KMS-11 (cell line): ENCODE results near the gene FGGY.

Experiments used
- H2AFZ ChIP-seq: fragments of 200-600 bp; sonication (generic); 2 replicates; pipeline ENCODE4 v1.6.1; 2016; ENCODE audit warnings: antibody characterized with exemption, mixed run types, low read depth
- H3K27ac ChIP-seq: fragments of 200-600 bp; sonication (generic); 2 replicates; pipeline ENCODE4 v1.6.1; 2016; ENCODE audit warnings: mild to moderate bottlenecking, mixed run types
- H3K27me3 ChIP-seq: fragments of 200-600 bp; sonication (generic); 2 replicates; pipeline ENCODE4 v1.6.1; 2017; ENCODE audit warnings: mild to moderate bottlenecking, low read depth, mixed run types, moderate library complexity; ENCODE audit not compliant: insufficient read depth
- H3K36me3 ChIP-seq: fragments of 200-600 bp; sonication (generic); 2 replicates; pipeline ENCODE4 v1.6.1; 2017; ENCODE audit warnings: mild to moderate bottlenecking, mixed run types; ENCODE audit not compliant: insufficient read depth
- H3K4me1 ChIP-seq: fragments of 200-600 bp; sonication (generic); 2 replicates; pipeline ENCODE4 v1.6.1; 2016; ENCODE audit warnings: mild to moderate bottlenecking, low read depth, mixed run types; ENCODE audit not compliant: poor library complexity, severe bottlenecking
- H3K4me2 ChIP-seq: fragments of 200-600 bp; sonication (generic); 2 replicates; pipeline ENCODE4 v1.7.0; 2016; ENCODE audit warnings: mild to moderate bottlenecking, mixed run types
- H3K4me3 ChIP-seq: fragments of 200-600 bp; sonication (generic); IDR thresholded peaks from 2 replicates; pipeline ENCODE4 v1.6.1; 2017; ENCODE audit warnings: low read depth, low read length, mixed read lengths; ENCODE audit not compliant: insufficient read depth
- H3K79me2 ChIP-seq: fragments of 200-600 bp; sonication (generic); 2 replicates; pipeline ENCODE4 v1.6.1; 2016; ENCODE audit warnings: low read depth, mixed run types; ENCODE audit not compliant: insufficient read depth
- H3K9ac ChIP-seq: fragments of 200-600 bp; sonication (generic); 2 replicates; pipeline ENCODE4 v1.6.1; 2016; ENCODE audit warnings: mild to moderate bottlenecking, mixed run types
- H4K20me1 ChIP-seq: fragments of 200-600 bp; sonication (generic); 2 replicates; pipeline ENCODE4 v1.6.1; 2016; ENCODE audit warnings: mild to moderate bottlenecking, mixed run types; ENCODE audit not compliant: insufficient read depth
- TF ChIP-seq, protein P1 (sequence below): fragments of 200-600 bp; sonication (generic); conservative IDR thresholded peaks from 2 replicates; pipeline ENCODE4 v1.6.1; 2017; ENCODE audit warnings: low read depth, mild to moderate bottlenecking, antibody characterized with exemption, low read length, moderate library complexity, mixed read lengths

Gene FGGY

GRCh38 chr1:59750328-59751003 is 453.6 kb downstream of the FGGY start:
- H3K36me3 ChIP-seq = no peaks in the 10 kb centered on the region
- no peak overlapping the region for H3K4me3 ChIP-seq
- H3K4me2 ChIP-seq = no peak overlapping the region
- TF ChIP-seq, protein P1, sequence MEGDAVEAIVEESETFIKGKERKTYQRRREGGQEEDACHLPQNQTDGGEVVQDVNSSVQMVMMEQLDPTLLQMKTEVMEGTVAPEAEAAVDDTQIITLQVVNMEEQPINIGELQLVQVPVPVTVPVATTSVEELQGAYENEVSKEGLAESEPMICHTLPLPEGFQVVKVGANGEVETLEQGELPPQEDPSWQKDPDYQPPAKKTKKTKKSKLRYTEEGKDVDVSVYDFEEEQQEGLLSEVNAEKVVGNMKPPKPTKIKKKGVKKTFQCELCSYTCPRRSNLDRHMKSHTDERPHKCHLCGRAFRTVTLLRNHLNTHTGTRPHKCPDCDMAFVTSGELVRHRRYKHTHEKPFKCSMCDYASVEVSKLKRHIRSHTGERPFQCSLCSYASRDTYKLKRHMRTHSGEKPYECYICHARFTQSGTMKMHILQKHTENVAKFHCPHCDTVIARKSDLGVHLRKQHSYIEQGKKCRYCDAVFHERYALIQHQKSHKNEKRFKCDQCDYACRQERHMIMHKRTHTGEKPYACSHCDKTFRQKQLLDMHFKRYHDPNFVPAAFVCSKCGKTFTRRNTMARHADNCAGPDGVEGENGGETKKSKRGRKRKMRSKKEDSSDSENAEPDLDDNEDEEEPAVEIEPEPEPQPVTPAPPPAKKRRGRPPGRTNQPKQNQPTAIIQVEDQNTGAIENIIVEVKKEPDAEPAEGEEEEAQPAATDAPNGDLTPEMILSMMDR = no peak
- H3K27me3 ChIP-seq = no peaks in the 10 kb centered on the region
- no peaks in the 10 kb centered on the region for H4K20me1 ChIP-seq
- H3K9ac ChIP-seq = no peak overlapping the region
- H3K79me2 ChIP-seq = no peaks in the 10 kb centered on the region
- no peak overlapping the region for H2AFZ ChIP-seq
- H3K27ac ChIP-seq = no peak overlapping the region
- peaks cover 27% of the 10 kb centered on the region for H3K4me1 ChIP-seq

GRCh38 chr1:59751004-59751395 is 454.1 kb downstream of the FGGY start:
- Histone ChIP-seq H3K4me1 (peaks cover 27% of the 10 kb centered on the region), H3K27ac (no peak overlapping the region), H4K20me1 (no peaks in the 10 kb centered on the region), H3K27me3 (no peaks in the 10 kb centered on the region), H3K79me2 (no peaks in the 10 kb centered on the region), H3K36me3 (no peaks in the 10 kb centered on the region), H3K4me2 (no peak overlapping the region), H3K4me3 (no peak overlapping the region), H3K9ac (no peak overlapping the region), H2AFZ (no peak overlapping the region)
- TF ChIP-seq, protein P1 = no peak

- no peaks in the 10 kb centered on the region for H4K20me1 ChIP-seq
- H3K4me3 ChIP-seq = no peak overlapping the region
These were observed 454.9 kb downstream of the FGGY start for GRCh38 chr1:59751801-59752200.

DNA sequence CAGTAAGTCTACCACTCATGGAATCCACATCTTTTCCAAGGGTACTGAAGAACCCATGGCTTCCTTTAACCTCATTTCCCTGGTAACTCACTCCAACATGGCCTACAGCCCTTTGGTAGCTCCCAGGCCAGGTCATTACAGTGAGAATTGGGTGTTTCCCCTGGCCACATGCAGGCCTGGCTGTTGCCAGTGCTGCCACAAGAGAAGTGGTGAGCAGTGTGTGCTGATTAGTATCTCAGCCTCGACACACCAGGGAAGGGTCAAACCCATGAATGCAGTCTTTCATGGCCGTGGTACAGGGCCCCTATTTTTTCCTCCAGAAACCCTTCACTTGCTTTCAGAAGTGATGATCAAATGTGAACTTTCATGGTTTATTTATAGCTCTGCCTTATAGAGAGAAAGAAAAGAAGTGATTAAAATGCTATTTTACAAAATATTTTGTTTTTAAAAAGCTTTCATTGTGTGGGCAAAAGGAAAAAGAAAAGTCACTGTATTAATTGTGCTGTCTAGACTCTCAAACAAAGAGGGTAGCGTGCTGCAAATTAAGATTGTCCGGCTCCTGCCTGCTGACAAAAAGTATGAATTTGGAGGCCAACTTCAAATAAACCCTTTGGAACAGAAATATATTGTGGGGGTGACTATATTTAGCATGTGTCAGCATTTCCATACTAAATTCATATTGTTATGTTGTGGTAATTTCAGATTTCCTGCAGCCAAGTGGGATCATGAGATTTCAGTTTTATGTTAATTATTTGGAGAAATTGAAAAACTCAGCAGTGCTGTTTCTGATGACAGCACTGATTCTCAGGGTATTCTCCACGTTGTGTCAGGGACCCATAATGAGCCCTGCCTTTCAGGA is 455.9 kb downstream of the FGGY start:
- Histone ChIP-seq H3K4me2 (peak overlapping the region; percentile 30), H4K20me1 (no peaks in the 10 kb centered on the region), H3K79me2 (no peaks in the 10 kb centered on the region), H3K27me3 (no peaks in the 10 kb centered on the region), H3K36me3 (no peaks in the 10 kb centered on the region), H3K4me1 (peaks cover 27% of the 10 kb centered on the region), H3K9ac (peak overlapping the region; percentile 1; the same call in 1 of the 2 replicates), H3K4me3 (peak overlapping the region; percentile 72), H2AFZ (peak overlapping the region; percentile 62), H3K27ac (peak overlapping the region; percentile 40)
- TF ChIP-seq, protein P1 = no peak

More at GRCh38 chr1:59751801-59752200, 454.9 kb downstream of the FGGY start:
- TF ChIP-seq, protein P1 = no peak
- Histone ChIP-seq H3K4me2 (peak overlapping the region; percentile 30; the same call in 1 of the 2 replicates), H2AFZ (peak overlapping the region; percentile 62), H3K27me3 (no peaks in the 10 kb centered on the region), H3K4me1 (peaks cover 27% of the 10 kb centered on the region), H3K36me3 (no peaks in the 10 kb centered on the region), H3K79me2 (no peaks in the 10 kb centered on the region), H3K27ac (no peak overlapping the region; the same call in 1 of the 2 replicates), H3K9ac (no peak overlapping the region; the same call in 1 of the 2 replicates)
